Mucosa of descending colon (tissue), 3 donors: Measurements from ENCODE around the gene PTPRM. TPM values are rescaled to one million over a fixed set of nuclear protein-coding genes. Genes with fewer than 3 reads are reported as not detected.

Experiments used
- ATAC-seq: fragments of 200-7000 bp; cut with Tn5 transposase; one replicate; pipeline ENCODE4 v1.9.1; 2020; ENCODE audit warnings: mild to moderate bottlenecking, moderate library complexity
- DNase-seq, 3 donors: peaks; one replicate each; pipeline ENCODE4 v3.0.0-alpha.2; 2020
- H3K36me3 ChIP-seq: fragments of 200-600 bp; one replicate; pipeline ENCODE4 v1.8.0; 2021; ENCODE audit warnings: low read depth, mild to moderate bottlenecking
- H3K4me1 ChIP-seq: fragments of 200-600 bp; one replicate; pipeline ENCODE4 v1.8.0; 2021; ENCODE audit warnings: low read depth, mild to moderate bottlenecking
- H3K4me3 ChIP-seq: fragments of 200-600 bp; one replicate; pipeline ENCODE4 v1.8.0; 2021; ENCODE audit warnings: mild to moderate bottlenecking
- H3K9me3 ChIP-seq: fragments of 200-600 bp; one replicate; pipeline ENCODE4 v1.8.0; 2021; ENCODE audit warnings: mild to moderate bottlenecking
- intact Hi-C, 2 donors: fragments of 100-400 bp; cut with DNase I in 1 of 2; cut with micrococcal nuclease in 1 of 2; formaldehyde crosslinking; loops; one replicate each; pipeline versions ENCODE4 v1.11.0 to v1.11.1; 2022; cut with DNase I, micrococcal nuclease
- total RNA-seq, 3 donors: library from RNA; stranded (reverse); fragmentation: NEBNext Ultra II Directional in 2 of 3; extraction: Animal tissue kit (Norgen Biotek cat#: 25700) in 2 of 3; gene quantifications; one replicate each; pipeline versions ENCODE4 v1.2.1 to v1.2.4, GENCODE V29; 2021 to 2023
- TF ChIP-seq, protein P1 (sequence below): fragments of 200-600 bp; IDR thresholded peaks from one replicate; pipeline ENCODE4 v1.8.0; 2022; ENCODE audit warnings: antibody characterized with exemption, mild to moderate bottlenecking
- donor health status: DM: no; HTN: no; CAD: no; lungs with moderate emphysema.
- donor health status: DM: no; HTN: no; CAD: no.
- donor health status: DM: no; HTN: yes; CAD: no.

The PTPRM gene
- total RNA-seq, 3 donors from 2014 or later = 15.3 to 41.1 (median 19.6) TPM

GRCh38 chr18:7743256-7743655, 176.1 kb downstream of the PTPRM start:
- Histone ChIP-seq H3K9me3 (peaks cover 2% of the 10 kb centered on the region), H3K4me1 (no peaks in the 10 kb centered on the region), H3K36me3 (no peaks in the 10 kb centered on the region), H3K4me3 (no peak overlapping the region)
- TF ChIP-seq, protein P1, sequence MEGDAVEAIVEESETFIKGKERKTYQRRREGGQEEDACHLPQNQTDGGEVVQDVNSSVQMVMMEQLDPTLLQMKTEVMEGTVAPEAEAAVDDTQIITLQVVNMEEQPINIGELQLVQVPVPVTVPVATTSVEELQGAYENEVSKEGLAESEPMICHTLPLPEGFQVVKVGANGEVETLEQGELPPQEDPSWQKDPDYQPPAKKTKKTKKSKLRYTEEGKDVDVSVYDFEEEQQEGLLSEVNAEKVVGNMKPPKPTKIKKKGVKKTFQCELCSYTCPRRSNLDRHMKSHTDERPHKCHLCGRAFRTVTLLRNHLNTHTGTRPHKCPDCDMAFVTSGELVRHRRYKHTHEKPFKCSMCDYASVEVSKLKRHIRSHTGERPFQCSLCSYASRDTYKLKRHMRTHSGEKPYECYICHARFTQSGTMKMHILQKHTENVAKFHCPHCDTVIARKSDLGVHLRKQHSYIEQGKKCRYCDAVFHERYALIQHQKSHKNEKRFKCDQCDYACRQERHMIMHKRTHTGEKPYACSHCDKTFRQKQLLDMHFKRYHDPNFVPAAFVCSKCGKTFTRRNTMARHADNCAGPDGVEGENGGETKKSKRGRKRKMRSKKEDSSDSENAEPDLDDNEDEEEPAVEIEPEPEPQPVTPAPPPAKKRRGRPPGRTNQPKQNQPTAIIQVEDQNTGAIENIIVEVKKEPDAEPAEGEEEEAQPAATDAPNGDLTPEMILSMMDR = no peak
- DNase-seq = no peak
- ATAC-seq = no peak
- intact Hi-C loops = no loop called here

- DNase-seq = no peak
- Histone ChIP-seq H3K36me3 (no peaks in the 10 kb centered on the region), H3K4me3 (no peak overlapping the region), H3K4me1 (no peaks in the 10 kb centered on the region), H3K9me3 (peaks cover 2% of the 10 kb centered on the region)
- intact Hi-C loops = no loop called here
- TF ChIP-seq, protein P1 = no peak
- ATAC-seq = no peak
These were observed 179.0 kb downstream of the PTPRM start for GRCh38 chr18:7746106-7746505.

DNA sequence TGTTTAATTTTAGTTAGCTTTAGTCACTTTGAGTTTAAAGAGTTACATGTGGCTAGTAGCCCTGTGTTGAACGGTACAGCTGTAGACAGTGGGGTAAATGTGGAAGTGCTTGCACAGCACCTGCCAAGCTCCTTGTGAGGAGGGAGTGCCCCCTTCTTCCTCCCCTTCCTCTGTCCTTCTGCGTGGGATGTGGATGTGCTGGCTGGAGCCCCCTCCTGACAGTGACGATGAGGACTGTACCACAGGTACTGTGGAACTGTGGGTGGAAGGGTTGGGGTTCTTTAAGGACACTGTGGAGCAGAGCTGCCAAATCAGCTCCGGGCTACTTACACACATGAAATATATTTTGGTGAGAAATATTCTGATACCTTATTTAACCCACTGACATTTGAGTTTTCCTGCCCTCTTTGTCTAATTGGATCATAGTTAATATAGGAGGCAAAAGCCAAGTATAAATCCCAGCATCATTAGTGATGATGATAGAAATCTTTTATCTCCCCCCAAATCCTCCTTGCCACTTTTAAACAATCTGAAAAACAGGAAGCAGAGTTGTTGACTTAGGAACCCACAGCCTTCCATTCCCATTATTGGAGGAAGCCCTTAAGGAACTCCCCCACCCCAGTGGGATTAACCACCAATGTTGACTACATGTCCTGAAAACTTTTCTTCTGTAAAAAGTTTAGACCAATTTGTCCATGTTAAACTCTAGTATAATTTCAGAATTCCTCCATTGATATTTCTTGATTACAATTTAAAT, 181.3 kb downstream of the PTPRM start:
- ATAC-seq = no peak
- H3K36me3 ChIP-seq = no peaks in the 10 kb centered on the region
- DNase-seq = no peak
- TF ChIP-seq, protein P1 = no peak
- intact Hi-C loops = no loop called here
- H3K4me1 ChIP-seq = no peaks in the 10 kb centered on the region
- peaks cover 2% of the 10 kb centered on the region for H3K9me3 ChIP-seq
- H3K4me3 ChIP-seq = no peak overlapping the region

DNA sequence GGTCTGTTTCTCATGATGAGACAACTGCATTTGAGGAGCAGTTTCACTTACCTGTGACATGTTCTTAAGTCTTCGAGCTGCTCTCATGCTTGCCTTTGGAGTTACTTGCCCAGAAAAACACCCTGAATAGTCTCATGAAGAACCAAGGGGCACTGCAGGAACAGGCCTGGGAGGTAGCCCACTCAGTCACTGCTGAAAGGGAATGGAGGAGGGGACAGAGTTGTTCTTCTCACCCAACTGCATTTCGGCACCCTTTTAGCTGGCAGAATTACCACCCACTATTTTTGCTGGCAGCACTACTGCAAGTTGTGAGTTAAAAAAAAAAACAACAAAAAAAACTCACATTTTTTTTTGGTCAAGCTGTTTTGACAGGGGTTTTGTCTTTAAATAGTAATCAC, 181.9 kb downstream of the PTPRM start:
- DNase-seq = no peak
- no peaks in the 10 kb centered on the region for H3K4me1 ChIP-seq
- no peak overlapping the region for H3K4me3 ChIP-seq
- TF ChIP-seq, protein P1 = no peak
- intact Hi-C loops = no loop called here
- peaks cover 2% of the 10 kb centered on the region for H3K9me3 ChIP-seq
- H3K36me3 ChIP-seq = no peaks in the 10 kb centered on the region
- no peak for ATAC-seq

GRCh38 chr18:7749510-7749981, 182.4 kb downstream of the PTPRM start:
- no peaks in the 10 kb centered on the region for H3K4me1 ChIP-seq
- no peak for ATAC-seq
- H3K9me3 ChIP-seq = peaks cover 2% of the 10 kb centered on the region
- H3K4me3 ChIP-seq = no peak overlapping the region
- H3K36me3 ChIP-seq = no peaks in the 10 kb centered on the region
- TF ChIP-seq, protein P1 = no peak
- intact Hi-C loops = no loop called here
- no peak for DNase-seq
